ENCODE results near the gene OGDH.
"Not testable (repeated sequence)": the region's sequence is repeated elsewhere in the genome, so short reads cannot be mapped to it uniquely, and the experiment has no call there.

Gene OGDH

DNA sequence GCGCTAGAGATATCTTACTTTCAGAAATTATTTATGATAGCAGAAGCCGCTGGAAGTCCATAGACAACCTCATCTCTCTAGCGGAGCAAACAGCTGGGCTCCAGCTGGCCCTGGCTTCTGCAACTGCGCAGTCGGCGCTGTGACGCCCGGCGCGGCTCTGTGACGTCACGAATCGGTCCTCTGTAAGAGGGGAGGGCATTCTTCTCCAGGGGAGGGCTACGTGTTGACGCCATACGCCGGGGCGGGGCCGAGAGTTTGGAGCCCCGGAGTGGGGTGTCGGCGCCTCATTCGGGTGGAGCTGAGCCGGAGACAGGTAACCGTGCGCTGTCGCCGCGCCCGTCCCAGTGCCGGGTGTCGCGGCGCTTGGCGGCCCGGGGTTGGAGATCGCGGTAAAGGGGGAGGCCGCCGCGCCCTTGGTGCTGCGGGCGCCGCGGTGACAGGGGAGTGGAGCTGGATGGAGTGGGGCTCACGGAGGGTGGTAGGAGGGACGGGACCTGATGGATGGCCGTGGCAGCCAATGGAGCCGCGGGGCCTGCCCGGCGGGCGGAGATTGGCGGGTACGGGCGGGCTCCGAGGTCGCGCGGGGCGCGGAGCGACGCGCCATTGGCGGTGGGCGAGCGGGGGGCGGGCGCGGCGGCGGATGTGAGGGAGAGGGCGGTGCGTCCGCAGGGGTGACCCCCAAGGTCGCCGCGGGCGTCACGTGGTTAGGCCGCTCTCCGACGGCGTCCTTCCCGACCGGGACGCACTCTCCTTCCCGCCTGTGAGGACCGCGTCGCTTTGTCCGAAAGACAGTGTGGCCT is at the start of gene OGDH:
OGDH (plus strand) TSS at position 287 of the 800 bp plus-strand sequence. CDS start 17,717 bp downstream, outside the sequence.
- peak; percentile 99 for DNase-seq (ENCODE audit: low read depth in 2 of 2)

GRCh38 chr7:44557485-44557884 is 48.9 kb upstream of the OGDH start:
- no peak for DNase-seq (ENCODE audit: low read depth in 2 of 2)

DNA sequence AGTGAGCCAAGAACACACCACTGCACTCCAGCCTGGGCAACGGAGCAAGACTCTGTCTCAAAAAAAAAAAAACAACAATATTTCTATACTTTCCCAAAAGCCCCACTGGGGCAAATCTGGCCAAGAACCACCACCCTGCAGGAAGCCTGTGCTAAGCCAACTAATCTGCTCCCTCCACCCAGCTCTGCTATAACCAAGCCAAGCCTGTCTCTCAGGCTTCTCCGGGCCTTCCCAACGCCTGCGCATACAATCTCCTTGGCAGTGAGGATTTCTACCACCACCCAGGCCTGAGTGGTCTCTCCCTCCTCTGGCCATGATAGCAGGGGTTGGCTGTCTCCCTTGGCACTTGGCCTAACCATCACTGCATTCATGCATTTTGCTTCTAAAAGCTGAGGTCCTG is 46.9 kb upstream of the OGDH start:
- no peak for DNase-seq (ENCODE audit: low read depth in 2 of 2)

DNA sequence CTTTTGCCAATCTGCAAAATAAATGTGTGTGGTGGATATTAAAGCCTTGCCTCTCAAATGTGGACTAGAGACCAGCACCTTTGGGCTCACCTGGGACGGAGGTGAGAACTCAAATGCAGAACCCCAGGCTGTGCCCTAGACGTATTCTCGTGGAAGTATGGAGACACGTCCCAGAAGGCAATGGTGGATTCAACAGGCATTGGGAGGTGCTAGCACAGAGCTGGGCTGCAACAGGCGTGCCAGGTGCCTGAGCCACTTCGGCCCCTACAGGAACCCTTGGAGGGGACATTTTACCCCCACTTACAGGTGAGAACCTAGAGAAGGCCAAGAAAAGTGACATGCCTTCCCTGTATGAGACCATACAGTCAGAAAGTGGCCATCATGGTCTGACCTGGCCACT is 44.9 kb upstream of the OGDH start:
- DNase-seq (ENCODE audit: low read depth in 2 of 2): no peak

- DNase-seq (ENCODE audit: low read depth in 2 of 2): no peak
These were observed 44.3 kb upstream of the OGDH start for GRCh38 chr7:44561962-44562621.

DNA sequence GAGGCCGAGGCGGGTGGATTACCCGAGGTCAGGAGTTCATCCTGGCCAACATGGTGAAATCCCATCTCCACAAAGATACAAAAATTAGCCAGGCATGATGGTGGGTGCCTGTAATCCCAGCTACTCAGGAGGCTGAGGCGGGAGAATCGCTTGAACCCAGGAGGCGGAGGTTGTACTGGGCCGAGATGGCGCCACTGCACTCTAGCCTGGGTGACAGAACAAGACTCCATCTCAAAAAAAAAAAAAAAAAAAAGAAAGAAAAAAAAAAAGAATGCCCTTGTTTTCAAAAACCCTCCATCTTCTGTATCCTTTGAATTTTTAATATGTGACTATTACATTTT is 43.8 kb upstream of the OGDH start:
- DNase-seq (ENCODE audit: low read depth in 2 of 2): not testable (repeated sequence)

GRCh38 chr7:44563171-44563679 is 43.2 kb upstream of the OGDH start:
- DNase-seq (ENCODE audit: low read depth in 2 of 2): no peak

DNA sequence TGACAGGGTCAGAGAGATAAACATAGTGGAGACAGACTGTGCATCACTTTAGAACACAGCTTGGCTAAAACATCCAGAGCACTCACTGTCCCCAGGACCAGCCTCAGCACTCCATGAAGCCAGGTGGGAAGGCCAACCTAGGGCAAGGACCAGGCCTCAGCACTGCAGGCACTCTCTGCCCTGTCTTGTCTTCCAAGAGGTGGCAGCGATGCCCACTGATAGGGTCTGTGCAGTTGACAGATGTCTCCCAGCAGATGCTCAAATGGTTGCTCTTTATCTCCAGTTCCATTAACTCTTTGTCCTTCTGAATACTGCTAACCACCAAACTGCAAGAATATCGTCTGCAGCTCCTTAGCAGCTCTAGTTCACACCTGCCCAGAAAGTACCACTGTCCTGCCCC is 41.8 kb upstream of the OGDH start:
- no peak for DNase-seq (ENCODE audit: low read depth in 2 of 2)

GRCh38 chr7:44565097-44565794 is 41.2 kb upstream of the OGDH start:
- peak; percentile 22 to 50 for DNase-seq (ENCODE audit: low read depth in 2 of 2)

DNA sequence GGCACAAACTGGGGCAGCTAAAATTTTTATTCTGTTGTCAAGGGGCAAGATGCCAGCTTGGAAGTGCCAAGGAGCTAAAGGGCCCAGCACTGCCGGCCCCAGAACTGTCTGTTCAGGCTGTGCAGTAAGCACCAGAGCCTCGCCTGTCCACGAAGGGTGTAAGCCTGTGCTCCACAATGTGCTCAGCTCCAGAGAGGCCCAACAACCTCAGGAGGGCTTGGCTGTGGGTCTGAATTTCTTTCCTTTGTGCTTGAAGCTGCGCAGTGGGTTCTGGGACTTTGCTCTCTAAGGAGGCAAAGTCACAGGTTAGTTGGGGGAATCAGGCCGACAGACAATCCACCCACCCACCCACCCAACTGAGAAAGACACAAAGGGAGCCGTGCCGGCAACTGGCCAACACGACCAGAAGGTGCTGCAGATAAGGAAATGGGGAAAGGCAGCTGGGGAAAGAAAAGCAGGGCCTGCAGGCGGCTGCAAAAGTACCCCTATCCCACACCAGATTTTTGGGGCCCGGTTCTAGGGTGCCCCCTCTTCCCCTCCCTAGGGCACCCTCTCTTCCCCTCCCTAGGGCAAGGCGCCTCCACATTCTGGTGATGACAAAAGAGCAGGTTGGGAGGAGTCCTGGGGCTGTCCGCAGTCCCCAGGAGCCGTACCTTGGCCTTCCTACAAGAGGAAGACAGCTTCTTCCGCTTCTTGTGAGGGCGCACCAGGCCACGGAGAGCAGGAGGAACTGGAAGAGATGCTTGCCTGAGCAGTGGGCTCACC is 40.5 kb upstream of the OGDH start:
- DNase-seq (ENCODE audit: low read depth in 2 of 2): no peak

DNA sequence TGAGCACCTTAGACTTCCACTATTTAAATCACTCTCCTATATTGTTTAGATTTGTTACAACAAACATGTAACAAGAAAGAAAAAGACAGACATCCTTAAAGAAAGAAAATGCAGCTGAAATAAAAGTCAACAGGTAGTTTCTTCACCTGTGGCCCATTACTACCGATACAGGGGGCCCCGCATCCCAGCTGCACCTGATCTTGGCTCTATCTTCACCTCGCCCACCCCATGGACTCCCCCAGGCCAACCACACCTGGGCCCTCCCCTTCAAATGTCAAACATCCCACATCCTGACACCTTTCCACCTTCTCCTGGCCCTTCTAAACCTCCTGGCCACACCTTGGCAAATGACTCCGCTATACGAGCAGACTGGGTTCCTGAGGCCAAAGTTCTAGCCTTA is 39.7 kb upstream of the OGDH start:
- no peak for DNase-seq (ENCODE audit: low read depth in 2 of 2)

GRCh38 chr7:44567884-44568283 is 38.5 kb upstream of the OGDH start:
- no peak for DNase-seq (ENCODE audit: low read depth in 2 of 2)

DNA sequence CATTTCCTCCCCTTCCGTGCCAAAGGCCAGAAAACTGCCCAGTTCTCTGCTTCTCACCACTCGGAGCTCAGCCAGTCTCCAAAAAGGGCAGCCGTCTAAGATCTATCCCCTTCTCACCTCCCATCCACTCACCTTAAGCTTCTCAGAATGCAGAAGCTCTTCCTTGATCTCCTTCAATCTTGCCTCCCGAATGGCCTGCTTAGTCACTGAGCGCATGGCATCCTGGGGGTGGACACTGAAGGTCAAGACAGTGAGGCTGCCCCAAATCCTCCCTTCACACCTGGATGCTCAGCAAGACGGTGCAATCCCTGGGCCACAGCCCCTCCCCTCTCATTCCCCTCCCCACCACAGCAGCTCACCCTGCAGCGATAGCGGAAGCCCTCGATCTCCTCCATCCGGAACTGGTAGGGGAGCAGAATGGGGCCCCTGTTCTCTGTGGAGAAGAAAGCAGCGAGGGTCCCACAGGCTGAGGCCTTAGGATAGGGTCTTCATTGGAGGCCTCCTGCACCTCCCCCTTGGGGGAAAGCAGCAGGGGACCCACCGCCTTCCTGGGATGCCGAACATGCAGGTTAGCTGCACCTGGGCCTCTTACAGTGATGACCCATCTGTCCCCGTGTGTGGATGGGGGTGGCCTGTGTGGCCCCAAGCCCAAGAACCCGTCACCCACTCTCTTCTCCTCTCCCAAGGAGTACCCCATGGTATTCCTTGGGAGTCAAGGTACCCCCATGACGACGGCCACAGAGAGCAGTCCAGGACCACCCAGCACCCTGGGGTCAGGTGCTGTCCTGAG is 37.5 kb upstream of the OGDH start:
- no peak for DNase-seq (ENCODE audit: low read depth in 2 of 2)

DNA sequence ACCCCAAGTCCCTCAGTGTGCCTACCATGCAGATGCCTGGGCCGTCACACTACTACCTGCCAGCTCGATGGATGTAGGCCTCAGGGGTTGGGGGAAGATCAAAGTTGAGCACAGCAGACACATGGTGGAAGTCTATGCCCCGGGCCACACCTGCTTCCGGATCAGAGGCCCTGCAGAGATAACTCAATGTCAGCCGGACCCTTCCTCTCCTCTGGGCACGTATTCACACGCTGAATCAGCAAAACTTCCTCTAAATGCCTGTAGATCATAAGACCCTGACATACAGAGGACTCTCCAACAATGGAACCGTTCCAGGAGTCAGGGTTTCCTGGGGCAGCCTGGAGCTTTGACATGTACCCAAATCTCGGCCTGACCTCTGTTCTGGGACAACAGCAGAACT is 36.5 kb upstream of the OGDH start:
- no peak for DNase-seq (ENCODE audit: low read depth in 2 of 2)

GRCh38 chr7:44572771-44573170 is 33.7 kb upstream of the OGDH start:
- no peak for DNase-seq (ENCODE audit: low read depth in 2 of 2)

GRCh38 chr7:44573464-44574286 is 32.8 kb upstream of the OGDH start, which contains the start of gene DDX56:
Gene DDX56 (minus strand): TSS chr7:44573908. CDS start chr7:44573895, 13 bp downstream.
- peak; percentile 90 to 92 for DNase-seq (ENCODE audit: low read depth in 2 of 2)

GRCh38 chr7:44574287-44574872 is 32.0 kb upstream of the OGDH start:
- DNase-seq (ENCODE audit: low read depth in 2 of 2): no peak

GRCh38 chr7:44575054-44575453 is 31.4 kb upstream of the OGDH start:
- no peak for DNase-seq (ENCODE audit: low read depth in 2 of 2)

DNA sequence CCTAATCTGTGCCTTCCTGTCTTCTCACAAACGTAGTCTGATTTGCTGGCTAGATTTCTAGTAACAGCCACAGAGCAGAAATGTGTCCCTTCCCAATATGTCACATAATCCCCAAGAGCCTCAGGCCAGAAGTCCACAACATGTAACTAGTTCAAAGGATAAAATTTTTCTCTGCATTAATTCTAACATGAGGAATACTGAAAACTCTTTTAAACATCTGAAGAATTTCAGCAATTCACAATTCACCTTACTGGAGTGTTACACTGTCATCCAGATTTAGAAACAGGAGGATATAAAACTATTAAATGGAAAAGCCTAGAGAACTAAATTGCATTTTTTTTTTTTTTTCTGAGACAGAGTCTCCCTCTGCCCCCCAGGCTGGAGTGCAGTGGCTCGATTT is 30.2 kb upstream of the OGDH start:
- no peak for DNase-seq (ENCODE audit: low read depth in 2 of 2)
